Tibial artery (tissue), 4 donors: Measurements from ENCODE around the gene HENMT1.
A peak's percentile ranks its signal among the peaks of the same experiment; 100 is the strongest.

Experiments used
- DNase-seq, 2 donors: peaks; one replicate each; pipeline ENCODE4 v3.0.0-alpha.2; 2019
- H3K27ac ChIP-seq, 2 donors: fragments of 200-600 bp; sonication (generic) in 1 of 2; 1 replicate in 1 of 2; 2 replicates in 1 of 2; pipeline ENCODE4 v1.5.1; 2018 to 2019; ENCODE audit warnings: mild to moderate bottlenecking in 1 of 2
- H3K27me3 ChIP-seq, 2 donors: fragments of 200-600 bp; sonication (generic) in 1 of 2; one replicate each; pipeline versions ENCODE4 v1.5.1 to v1.6.0; 2016 to 2019
- H3K36me3 ChIP-seq, 3 donors: fragments of 200-600 bp; sonication (generic) in 2 of 3; one replicate each; pipeline ENCODE4 v1.5.1; 2016 to 2019; ENCODE audit warnings: mild to moderate bottlenecking in 2 of 3
- H3K4me1 ChIP-seq, 4 donors: fragments of 200-600 bp; sonication (generic) in 2 of 4; 1 replicate in 3 of 4; 2 replicates in 1 of 4; pipeline ENCODE4 v1.5.1; 2016 to 2019
- H3K4me3 ChIP-seq, 2 donors: fragments of 200-600 bp; sonication (generic) in 1 of 2; 1 replicate in 1 of 2; 2 replicates in 1 of 2; pipeline ENCODE4 v1.5.1; 2018 to 2019; ENCODE audit warnings: mild to moderate bottlenecking in 2 of 2
- H3K9me3 ChIP-seq, 3 donors: fragments of 200-600 bp; sonication (generic) in 1 of 3; one replicate each; pipeline ENCODE4 v1.5.1; 2016 to 2019
- intact Hi-C: fragments of 100-400 bp; cut with DNase I; formaldehyde crosslinking; loops from one replicate; pipeline ENCODE4 v1.15.0; 2023; ENCODE audit warnings: low total_unique reads
- TF ChIP-seq, protein P1 (sequence below), 2 experiments: fragments of 200-600 bp in 1 of 2; fragments of 450-650 bp in 1 of 2; IDR thresholded peaks; one replicate each; pipeline ENCODE4 v1.5.1; 2017 to 2019; ENCODE audit warnings: antibody characterized with exemption in 2 of 2, mild to moderate bottlenecking in 1 of 2, moderate library complexity in 1 of 2

HENMT1 gene

DNA sequence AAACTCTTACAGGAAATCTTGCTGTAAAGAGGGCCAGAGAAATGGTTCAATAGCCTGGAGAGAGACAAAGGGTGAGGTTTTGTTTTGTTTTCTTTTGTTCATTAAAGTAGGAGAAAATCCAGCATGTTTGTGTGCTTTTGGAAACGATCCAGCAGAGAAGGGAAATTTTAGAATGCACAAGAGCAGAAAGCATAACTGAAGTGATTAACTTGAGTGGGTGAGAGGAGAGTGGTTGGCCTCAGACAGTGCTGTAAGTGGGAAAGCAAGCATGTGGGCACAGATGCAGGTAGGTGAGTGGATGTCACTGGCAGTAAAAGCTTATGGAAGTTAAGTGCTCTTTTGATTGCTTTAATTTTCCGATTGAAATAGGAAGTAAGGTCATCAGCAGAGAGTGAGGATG, 50.8 kb downstream of the HENMT1 start:
- no peak for DNase-seq
- no peaks in the 10 kb centered on the region for H3K27me3 ChIP-seq
- H3K4me3 ChIP-seq: no peak overlapping the region
- TF ChIP-seq, protein P1, sequence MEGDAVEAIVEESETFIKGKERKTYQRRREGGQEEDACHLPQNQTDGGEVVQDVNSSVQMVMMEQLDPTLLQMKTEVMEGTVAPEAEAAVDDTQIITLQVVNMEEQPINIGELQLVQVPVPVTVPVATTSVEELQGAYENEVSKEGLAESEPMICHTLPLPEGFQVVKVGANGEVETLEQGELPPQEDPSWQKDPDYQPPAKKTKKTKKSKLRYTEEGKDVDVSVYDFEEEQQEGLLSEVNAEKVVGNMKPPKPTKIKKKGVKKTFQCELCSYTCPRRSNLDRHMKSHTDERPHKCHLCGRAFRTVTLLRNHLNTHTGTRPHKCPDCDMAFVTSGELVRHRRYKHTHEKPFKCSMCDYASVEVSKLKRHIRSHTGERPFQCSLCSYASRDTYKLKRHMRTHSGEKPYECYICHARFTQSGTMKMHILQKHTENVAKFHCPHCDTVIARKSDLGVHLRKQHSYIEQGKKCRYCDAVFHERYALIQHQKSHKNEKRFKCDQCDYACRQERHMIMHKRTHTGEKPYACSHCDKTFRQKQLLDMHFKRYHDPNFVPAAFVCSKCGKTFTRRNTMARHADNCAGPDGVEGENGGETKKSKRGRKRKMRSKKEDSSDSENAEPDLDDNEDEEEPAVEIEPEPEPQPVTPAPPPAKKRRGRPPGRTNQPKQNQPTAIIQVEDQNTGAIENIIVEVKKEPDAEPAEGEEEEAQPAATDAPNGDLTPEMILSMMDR (IDR thresholded peaks at IDR 0.05): no peak
- H3K4me1 ChIP-seq: peaks cover 0 to 8% (median 0%) of the 10 kb centered on the region in 4 donors
- peaks cover 3 to 12% (median 9%) of the 10 kb centered on the region in 3 donors for H3K36me3 ChIP-seq
- no peak overlapping the region for H3K27ac ChIP-seq
- intact Hi-C loops: no loop called here
- no peaks in the 10 kb centered on the region for H3K9me3 ChIP-seq

GRCh38 chr1:108609483-108610049, 51.3 kb downstream of the HENMT1 start:
- Histone ChIP-seq H3K9me3 (no peaks in the 10 kb centered on the region), H3K4me3 (no peak overlapping the region), H3K27ac (peak overlapping the region in 1 of 2 donors; percentile 15), H3K27me3 (no peaks in the 10 kb centered on the region), H3K4me1 (peaks cover 0 to 8% (median 0%) of the 10 kb centered on the region in 4 donors), H3K36me3 (peaks cover 3 to 12% (median 12%) of the 10 kb centered on the region in 3 donors)
- TF ChIP-seq, protein P1 (IDR thresholded peaks at IDR 0.05): no peak
- intact Hi-C loops: no loop called here
- DNase-seq: no peak

GRCh38 chr1:108606478-108606877, 54.4 kb downstream of the HENMT1 start:
- no peak overlapping the region for H3K4me3 ChIP-seq
- TF ChIP-seq, protein P1 (IDR thresholded peaks at IDR 0.05): no peak
- no peaks in the 10 kb centered on the region for H3K9me3 ChIP-seq
- no peak overlapping the region for H3K27ac ChIP-seq
- no peaks in the 10 kb centered on the region for H3K27me3 ChIP-seq
- DNase-seq: no peak
- peaks cover 0 to 12% (median 0%) of the 10 kb centered on the region in 4 donors for H3K4me1 ChIP-seq
- intact Hi-C loops: no loop called here
- peaks cover 4 to 16% (median 13%) of the 10 kb centered on the region in 3 donors for H3K36me3 ChIP-seq

- H3K36me3 ChIP-seq: peaks cover 4 to 16% (median 13%) of the 10 kb centered on the region in 3 donors
- no peaks in the 10 kb centered on the region for H3K27me3 ChIP-seq
- H3K4me3 ChIP-seq: no peak overlapping the region
- intact Hi-C loops: no loop called here
- H3K9me3 ChIP-seq: no peaks in the 10 kb centered on the region
- DNase-seq: no peak
- peaks cover 0 to 12% (median 0%) of the 10 kb centered on the region in 4 donors for H3K4me1 ChIP-seq
- TF ChIP-seq, protein P1 (IDR thresholded peaks at IDR 0.05): no peak
- no peak overlapping the region for H3K27ac ChIP-seq
Observed at GRCh38 chr1:108605633-108606032, 55.3 kb downstream of the HENMT1 start.

DNA sequence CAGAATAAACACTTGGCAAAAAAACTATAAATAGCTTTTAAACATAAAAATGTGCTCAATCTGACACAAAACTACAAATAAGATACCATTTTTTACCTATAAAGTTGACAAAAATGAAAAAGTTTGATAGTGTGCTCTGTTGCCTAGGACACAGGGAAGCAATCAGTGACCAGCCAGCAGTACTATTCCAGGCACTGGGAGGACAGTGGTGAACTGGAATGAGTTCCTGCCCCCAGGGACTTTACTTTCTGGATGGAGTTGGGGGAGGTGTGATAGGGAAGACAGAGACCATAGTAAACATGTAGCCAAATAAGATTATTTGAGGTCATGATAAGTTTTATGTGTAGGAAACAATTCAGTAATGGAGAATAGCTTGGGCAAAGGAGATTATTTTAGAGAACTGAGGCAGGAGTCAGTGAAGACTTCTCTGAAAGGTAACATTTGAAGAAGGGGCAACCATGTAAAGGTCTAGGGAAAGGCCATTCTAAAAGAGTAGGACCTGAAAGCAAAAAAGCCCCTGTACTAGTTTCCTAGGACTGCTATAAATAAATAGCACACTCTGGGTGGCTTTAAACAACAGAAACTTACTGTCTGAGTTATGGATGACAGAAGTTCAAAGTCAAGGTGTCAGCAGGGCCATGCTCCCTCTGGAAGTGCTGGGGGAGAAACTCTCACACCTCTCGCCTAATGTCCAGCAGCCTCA, 59.0 kb downstream of the HENMT1 start:
- TF ChIP-seq, protein P1 (IDR thresholded peaks at IDR 0.05): no peak
- no peak for DNase-seq
- peaks cover 0 to 4% (median 0%) of the 10 kb centered on the region in 4 donors for H3K4me1 ChIP-seq
- no peak overlapping the region for H3K27ac ChIP-seq
- H3K27me3 ChIP-seq: no peaks in the 10 kb centered on the region
- H3K4me3 ChIP-seq: no peak overlapping the region
- intact Hi-C loops: no loop called here
- H3K9me3 ChIP-seq: no peaks in the 10 kb centered on the region
- H3K36me3 ChIP-seq: peaks cover 4 to 16% (median 13%) of the 10 kb centered on the region in 3 donors
